Activated CD4-positive, alpha-beta T cell treated with anti-CD3 and anti-CD28 coated beads, Interleukin-2, amount 50 U/mL, for 48 hours (primary cell): ENCODE data around the gene ABCD2.
"Not testable (repeated sequence)": the region's sequence is repeated elsewhere in the genome, so short reads cannot be mapped to it uniquely, and the experiment has no call there.

Experiments used
- DNase-seq, 2 experiments: peaks; one replicate each; pipeline ENCODE4 v3.0.0-alpha.2; 2020

ABCD2 gene

GRCh38 chr12:39611818-39612217, 7.8 kb downstream of the ABCD2 start:
- DNase-seq = no peak

DNA sequence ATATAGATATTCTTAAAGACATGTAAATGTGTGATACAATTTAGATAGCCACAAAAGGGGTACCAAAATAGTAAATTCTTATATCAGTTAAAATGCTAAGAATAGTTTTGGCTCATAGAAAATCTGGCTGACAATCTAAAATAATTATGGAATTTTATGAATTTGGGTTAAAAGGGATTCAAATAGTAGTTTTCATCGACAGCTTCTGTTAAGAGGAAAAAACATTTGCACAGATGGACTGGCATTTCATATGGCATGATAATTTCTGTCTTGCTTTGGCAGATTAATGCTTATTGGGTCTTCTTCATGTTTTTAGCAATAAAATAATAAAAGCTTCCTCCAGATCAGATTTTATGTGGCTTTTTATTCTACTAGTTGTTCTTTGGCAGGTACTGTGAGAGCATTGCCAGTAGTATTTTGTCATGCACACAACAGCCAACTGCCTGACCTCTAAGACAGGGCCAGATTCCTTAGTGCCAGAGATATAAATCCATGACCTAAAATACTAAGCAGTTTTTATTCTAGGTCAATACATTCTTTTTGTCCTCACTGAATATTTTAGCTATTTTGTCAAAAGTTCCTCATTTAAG, 9.1 kb downstream of the ABCD2 start:
- DNase-seq = no peak

GRCh38 chr12:39606712-39607423, 12.7 kb downstream of the ABCD2 start:
- no peak for DNase-seq

DNA sequence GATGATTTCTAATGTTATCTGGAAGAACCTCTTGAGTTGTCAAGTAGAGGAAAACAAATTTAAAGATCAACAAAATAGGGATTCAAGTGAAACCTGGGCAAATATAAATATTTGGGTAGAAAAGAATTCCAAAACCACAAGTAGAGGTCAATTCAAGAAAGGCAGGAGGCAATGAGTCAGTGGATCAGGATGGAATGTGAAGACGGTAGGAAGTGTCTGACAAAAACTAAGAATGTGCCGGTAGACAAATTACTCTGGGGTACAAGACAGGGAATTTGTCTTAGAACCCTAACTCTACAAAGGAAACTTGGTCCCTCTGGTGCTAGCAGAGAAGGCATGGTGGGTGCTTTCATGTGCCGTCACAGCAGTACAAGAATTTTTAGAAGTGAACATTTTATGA, 13.6 kb downstream of the ABCD2 start:
- DNase-seq = no peak

DNA sequence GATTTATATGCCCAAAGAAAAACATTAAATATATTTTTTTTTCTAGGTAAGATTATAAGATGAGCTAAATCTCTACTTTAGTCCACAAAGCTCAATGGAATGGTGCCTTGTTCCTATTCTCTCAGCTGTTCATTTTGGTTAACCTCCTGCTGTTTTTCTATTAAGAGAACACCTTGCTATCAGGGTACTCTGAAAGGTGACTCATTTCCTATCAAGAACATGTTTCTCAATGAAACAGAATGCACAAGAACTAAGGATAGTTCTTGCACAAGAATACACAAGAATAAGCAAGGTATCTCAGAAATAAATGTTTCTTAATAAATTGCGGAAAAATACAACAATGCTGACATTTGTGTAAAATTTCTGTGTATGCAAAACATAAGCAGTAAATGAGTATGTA, 14.1 kb downstream of the ABCD2 start:
- no peak for DNase-seq

DNA sequence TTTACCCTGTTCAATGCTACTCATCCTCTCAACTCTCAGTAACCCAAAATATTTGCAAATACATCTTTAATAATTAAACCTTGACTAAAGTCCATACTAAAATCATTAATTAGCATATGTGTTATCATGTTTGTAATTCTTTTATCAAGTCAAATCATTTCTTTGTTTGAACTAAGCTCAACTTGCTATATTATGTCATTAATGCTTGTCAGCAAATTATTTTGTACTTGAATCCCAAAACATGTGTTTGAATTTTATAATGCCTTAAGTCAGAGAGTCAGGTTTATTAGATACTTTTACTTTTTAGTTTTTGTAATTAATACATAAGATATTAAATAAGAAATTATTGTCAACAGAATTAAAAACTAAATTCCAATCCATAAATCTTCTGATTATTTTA, 16.5 kb downstream of the ABCD2 start:
- no peak for DNase-seq

DNA sequence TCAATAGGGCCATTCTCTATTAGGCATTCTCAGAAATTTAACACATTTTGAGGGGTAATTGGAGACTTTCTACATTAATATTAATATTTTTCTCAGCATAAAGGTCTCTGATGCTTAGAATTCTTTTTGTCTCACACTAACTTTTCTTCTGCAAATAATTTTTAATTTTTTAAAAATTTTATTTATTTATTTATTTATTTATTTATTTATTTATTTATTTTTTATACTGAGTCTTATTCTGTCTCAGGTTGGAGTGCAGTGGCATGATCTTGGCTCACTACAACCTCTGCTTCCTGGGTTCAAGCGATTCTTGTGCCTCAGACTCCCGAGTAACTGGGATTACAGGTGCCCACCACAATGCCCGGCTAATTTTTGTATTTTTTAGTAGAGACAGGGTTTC, 17.7 kb downstream of the ABCD2 start:
- DNase-seq = not testable (repeated sequence)

DNA sequence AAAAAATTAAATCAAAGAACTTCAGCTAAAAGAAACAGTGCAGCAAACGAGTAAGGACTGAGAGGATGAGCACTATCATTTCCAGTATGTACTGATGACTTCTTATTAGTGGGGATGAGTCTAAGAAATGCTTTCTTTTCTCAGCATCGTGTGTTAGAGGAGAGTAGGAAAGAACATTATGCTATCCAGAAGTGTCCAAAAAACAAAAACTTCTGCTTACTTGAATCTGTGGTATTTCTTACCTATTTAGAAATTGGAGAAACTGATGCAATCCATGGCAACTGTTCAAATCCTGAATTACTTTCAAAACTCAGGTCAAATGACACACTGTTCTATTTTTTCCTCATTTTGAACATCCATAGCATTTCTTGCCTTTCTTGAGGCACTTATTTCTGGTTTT, 23.7 kb downstream of the ABCD2 start:
- no peak for DNase-seq

GRCh38 chr12:39592295-39592694, 27.3 kb downstream of the ABCD2 start:
- DNase-seq = no peak

DNA sequence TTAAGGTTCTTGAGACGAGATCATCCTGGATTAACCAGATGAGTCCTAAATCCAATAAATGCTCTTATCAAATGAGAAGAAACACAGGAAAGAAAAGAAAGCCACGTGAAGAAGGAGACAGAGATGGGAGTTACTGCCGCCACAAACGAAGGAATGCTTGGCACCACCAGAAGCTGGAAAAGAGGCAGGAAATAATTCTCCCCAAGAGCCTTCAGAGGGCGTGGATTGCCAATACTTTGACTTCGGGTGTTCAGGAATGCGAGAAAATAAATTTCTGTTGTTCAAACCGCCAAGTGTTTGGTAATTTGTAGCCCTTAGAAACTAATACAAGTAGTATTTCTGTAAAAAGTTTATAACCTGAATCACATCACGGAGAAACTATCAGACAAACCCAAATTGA, 31.3 kb downstream of the ABCD2 start:
- no peak for DNase-seq

GRCh38 chr12:39587225-39587624, 32.4 kb downstream of the ABCD2 start:
- no peak for DNase-seq

DNA sequence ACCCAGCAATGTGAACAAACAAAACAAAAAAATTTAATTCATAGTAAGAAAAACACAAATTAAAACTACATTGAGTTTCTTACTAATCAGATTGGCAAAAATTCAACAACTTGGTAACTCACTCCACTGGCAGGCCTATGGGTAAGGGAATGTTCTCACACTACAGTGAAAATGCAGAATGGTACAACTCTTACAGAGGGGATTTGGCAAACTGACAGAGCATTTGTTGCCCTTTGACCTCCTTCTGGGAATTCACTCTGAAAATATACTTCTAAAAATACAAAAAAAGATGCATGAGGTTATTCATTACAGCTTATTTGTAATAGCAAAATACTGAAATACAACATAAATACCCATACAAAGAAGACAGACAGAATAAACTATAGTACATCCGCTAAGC, 32.8 kb downstream of the ABCD2 start:
- no peak for DNase-seq

- DNase-seq = no peak
Observed at GRCh38 chr12:39581592-39581991, 38.0 kb downstream of the ABCD2 start.

DNA sequence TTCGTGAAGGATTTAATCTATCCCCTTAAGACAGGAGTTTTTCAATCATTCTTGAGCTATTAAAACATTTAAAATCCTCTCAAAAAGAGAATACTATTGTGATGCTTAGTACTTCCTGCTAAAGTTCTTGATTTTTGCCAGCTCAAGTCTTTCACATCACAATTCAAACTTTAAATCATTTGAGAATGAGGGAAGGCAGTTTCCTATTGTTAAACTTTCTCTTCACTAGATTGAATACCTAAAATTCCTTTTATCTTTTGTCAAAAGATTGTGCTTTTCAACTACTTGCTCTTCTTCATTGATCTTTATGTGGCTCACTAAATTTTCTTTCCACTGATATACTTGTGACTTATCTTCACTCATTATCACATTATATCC, 44.1 kb downstream of the ABCD2 start:
- DNase-seq = no peak

DNA sequence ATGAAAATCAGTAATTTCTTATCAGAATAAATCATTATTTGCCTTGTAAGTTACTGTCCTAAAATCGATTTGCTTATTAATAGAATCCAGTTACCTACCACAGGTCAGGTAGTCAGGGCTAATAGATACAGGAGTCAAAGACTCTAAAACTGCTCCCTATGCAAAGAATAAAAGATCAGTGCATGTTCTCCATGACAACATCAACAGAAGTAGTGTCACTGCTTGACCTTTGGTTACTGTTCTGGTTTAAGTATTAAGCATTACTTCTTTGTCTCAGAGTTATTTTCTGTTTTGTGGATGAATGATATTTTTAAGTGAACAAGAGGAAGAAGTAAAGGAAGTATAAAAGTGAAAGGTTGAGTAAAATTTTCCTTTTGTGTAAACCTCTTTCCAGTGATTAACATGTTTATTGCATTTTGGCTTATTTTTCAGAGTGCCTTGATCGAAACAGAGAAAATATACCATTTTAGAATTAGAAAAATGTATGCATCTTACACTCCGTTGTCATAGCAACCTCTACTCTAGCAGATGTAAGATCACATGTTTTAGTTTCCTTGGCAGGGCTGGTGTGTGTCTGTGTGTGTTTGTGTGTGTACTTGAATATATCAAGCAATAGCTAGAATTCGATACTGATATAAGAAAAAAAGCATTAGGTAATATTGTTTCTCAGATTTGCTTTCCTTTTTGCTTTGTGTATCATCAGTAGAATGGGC, 44.7 kb downstream of the ABCD2 start:
- no peak for DNase-seq

DNA sequence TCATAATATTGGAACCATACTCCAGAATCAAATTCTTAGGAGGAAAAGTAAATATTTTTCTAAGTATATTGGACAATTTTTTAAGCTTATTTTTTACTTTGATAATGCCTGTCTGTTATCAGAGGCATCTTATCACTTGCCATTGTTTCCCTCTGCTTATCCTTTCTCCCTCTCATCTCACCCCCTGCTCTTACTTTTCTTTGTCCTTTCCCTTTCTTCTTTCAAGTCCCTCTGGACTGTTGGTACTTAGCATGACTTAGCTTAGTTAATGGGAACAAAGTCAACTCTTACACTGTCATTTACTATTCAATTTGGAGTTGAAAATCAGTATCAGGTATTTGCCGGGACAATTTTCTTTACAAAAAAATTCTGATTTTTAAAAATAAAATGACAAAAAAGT, 45.2 kb downstream of the ABCD2 start:
- no peak for DNase-seq

DNA sequence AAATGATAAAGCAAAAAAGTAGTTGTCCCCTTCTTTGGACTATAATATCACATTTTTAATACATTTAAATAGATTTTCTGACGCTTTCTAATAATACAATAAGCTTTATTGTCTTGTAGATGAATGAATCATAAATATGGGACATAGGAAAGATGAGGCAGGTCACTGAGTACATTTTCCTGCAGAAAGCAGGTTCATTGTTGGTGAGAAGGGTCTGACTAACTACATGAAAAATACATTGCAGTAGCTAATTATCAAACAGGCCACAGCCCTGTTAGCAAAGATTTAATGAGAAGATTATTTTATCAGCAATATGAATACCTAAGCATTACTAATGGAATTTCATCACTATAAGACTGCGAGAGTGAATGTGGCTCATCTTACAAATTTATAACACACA, 45.6 kb downstream of the ABCD2 start:
- no peak for DNase-seq

DNA sequence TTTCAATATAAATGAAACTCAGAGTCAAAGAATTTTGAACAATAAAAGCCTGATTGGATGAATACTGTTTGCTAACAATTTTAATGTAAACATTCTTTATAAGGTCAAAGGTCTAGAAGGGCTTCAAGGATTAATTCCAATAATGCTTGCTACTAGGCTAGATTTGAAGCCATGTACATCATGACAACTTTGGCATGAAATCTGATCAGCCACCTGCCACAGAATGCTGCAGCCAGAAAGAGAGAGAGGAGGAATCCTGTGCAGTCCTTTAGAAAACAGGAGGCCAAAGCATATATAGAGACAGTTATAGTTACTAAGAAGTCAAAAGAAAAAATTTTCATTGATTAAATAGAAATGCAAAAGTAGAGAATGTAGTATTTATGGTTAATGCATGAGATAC, 47.1 kb downstream of the ABCD2 start:
- no peak for DNase-seq

- no peak for DNase-seq
Observed at GRCh38 chr12:39571351-39571750, 48.3 kb downstream of the ABCD2 start.

DNA sequence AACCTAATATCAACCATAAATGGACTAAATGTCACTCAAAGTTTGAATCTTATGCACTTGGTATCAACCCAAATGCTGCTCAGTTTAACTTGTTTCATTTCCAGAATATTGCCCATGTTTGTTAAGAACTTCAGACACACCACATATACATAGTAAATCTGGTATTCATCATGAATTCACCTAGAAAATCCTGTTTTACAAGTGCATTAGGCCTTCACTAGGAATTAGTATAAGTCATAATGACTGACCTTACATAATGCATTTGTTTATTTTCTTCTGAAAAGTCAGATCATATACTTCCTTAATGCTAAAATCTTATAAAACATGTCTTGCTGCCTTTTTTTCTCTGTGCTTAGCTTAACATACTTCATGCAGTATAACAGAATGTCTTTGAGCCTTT, 66.1 kb downstream of the ABCD2 start:
- no peak for DNase-seq

DNA sequence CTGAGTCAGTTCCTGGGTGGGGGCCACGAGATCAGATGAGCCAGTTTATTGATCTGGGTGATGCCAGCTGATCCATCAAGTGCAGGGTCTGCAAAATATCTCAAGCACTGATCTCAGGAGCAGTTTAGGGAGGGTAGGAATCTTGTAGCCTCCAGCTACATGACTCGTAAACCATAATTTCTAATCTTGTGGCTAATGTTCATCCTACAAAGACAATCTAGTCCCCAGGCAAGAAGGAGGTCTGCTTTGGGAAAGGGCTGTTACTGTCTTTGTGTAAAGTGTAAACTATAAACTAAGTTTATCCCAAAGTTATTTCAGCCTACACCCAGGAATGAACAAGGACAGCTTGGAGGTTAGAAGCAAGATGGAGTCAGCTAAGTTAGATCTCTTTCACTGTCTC, 75.4 kb downstream of the ABCD2 start:
- DNase-seq = not testable (repeated sequence)

DNA sequence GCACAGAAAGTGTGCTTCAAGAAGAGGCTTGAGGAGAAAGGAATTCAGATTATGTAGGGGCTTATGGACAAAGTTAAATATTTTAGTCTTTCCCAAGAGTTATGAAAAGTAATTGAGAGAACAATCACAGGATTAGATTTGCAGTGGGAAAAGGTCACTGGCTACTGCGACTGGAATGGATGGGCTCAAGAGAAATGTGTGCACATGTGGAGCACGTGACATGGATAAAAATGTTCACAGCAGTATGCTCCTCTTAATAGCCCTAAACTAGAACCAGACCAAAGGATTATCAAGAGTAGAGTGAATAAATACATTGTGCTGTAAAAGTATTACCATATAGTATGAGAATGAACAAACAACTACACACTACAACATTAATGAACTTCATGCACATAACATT, 78.1 kb downstream of the ABCD2 start:
- no peak for DNase-seq

- DNase-seq = no peak
Observed at GRCh38 chr12:39538679-39539104, 80.9 kb downstream of the ABCD2 start.

- DNase-seq = no peak
Observed at GRCh38 chr12:39533951-39534350, 85.7 kb downstream of the ABCD2 start.

DNA sequence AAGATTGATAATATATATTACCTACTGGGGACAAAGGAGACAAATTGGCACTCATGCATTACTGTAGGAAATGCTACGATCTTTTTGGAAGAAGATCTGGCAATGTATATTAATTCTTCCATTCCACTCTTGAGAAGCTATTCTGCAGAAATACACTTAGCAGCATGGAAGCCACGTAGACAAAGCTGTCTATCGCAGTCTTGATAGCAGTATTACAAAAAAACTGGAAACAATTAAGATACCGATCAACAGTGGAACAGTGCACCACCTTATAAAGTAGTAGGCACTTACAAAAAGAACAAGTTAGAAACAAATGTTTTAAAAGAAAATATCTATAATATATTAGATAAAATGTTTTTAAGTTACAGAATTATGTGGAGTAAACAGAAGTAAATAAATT, 87.2 kb downstream of the ABCD2 start:
- DNase-seq = no peak
